CD4-positive, alpha-beta T cell (primary cell): ENCODE data around the gene CAB39L. TPM values are rescaled to one million over a fixed set of nuclear protein-coding genes. Genes with fewer than 3 reads are reported as not detected.

Experiments used
- ATAC-seq: fragments of 200-7000 bp; cut with Tn5 transposase; one replicate; pipeline ENCODE4 v1.10.0; 2022; ENCODE audit warnings: mild to moderate bottlenecking; ENCODE audit not compliant: poor library complexity
- CTCF ChIA-PET: fragments of 350-600 bp; sonication (Branson Sonifier 250); formaldehyde crosslinking; loops from one replicate; lab custom pipeline; 2021; ENCODE audit warnings: antibody characterized with exemption, inconsistent platforms; lab: Charles Lee
- POLR2A ChIA-PET: fragments of 350-600 bp; sonication (Branson Sonifier 250); formaldehyde crosslinking; loops from one replicate; lab custom pipeline; 2021; ENCODE audit warnings: antibody characterized with exemption, inconsistent platforms; lab: Charles Lee
- DNase-seq, 14 experiments: peaks; one replicate each; pipeline ENCODE4 v3.0.0-alpha.2; 2013 to 2020; ENCODE audit warnings: mixed read lengths in 2 of 14
- H3K27ac ChIP-seq, 2 donors: one replicate each; pipeline versions ENCODE4 v1.5.1 to v1.7.0; 2013; ENCODE audit warnings: low read length in 2 of 2, low read depth in 1 of 2, mild to moderate bottlenecking in 1 of 2
- H3K27me3 ChIP-seq, 2 experiments: 1 replicate in 1 of 2; 2 replicates in 1 of 2; pipeline versions ENCODE4 v1.6.1 to v1.7.0; 2013; ENCODE audit warnings: low read length in 2 of 2, control low read depth in 1 of 2, mild to moderate bottlenecking in 1 of 2, moderate library complexity in 1 of 2; ENCODE audit not compliant: insufficient read depth in 2 of 2, control insufficient read depth in 1 of 2
- H3K36me3 ChIP-seq: one replicate; pipeline ENCODE4 v1.6.1; 2013; ENCODE audit warnings: low read length, control low read depth; ENCODE audit not compliant: insufficient read depth
- H3K4me1 ChIP-seq: one replicate; pipeline ENCODE4 v1.6.1; 2013; ENCODE audit warnings: low read length, control low read depth; ENCODE audit not compliant: insufficient read depth
- H3K4me3 ChIP-seq: one replicate; pipeline ENCODE4 v1.5.1; 2013; ENCODE audit warnings: mild to moderate bottlenecking, low read length, moderate library complexity
- H3K9me3 ChIP-seq, 2 experiments: 1 replicate in 1 of 2; 2 replicates in 1 of 2; pipeline versions ENCODE4 v1.6.1 to v1.7.0; 2013; ENCODE audit warnings: low read length in 2 of 2, mild to moderate bottlenecking in 2 of 2, control low read depth in 1 of 2, moderate library complexity in 1 of 2; ENCODE audit not compliant: control insufficient read depth in 1 of 2, insufficient read depth in 1 of 2
- H3K27ac Mint-ChIP-seq: one replicate; pipeline ENCODE4 v1.8.0; 2020; ENCODE audit warnings: mixed read lengths
- H3K27me3 Mint-ChIP-seq: one replicate; pipeline ENCODE4 v1.8.0; 2021; ENCODE audit warnings: mixed read lengths
- H3K36me3 Mint-ChIP-seq: one replicate; pipeline ENCODE4 v1.8.0; 2021; ENCODE audit warnings: low read depth, mixed read lengths
- H3K4me1 Mint-ChIP-seq: one replicate; pipeline ENCODE4 v1.8.0; 2021; ENCODE audit warnings: low read depth, mixed read lengths
- H3K4me3 Mint-ChIP-seq: one replicate; pipeline ENCODE4 v1.8.0; 2020; ENCODE audit warnings: mild to moderate bottlenecking, mixed read lengths
- H3K9me3 Mint-ChIP-seq: one replicate; pipeline ENCODE4 v1.8.0; 2020; ENCODE audit warnings: mixed read lengths
- intact Hi-C, 2 experiments: fragments of 100-400 bp; cut with DNase I in 1 of 2; cut with micrococcal nuclease in 1 of 2; formaldehyde crosslinking; loops; one replicate each; pipeline versions ENCODE4 v1.15.1 to v1.9.0; 2023 to 2025; cut with DNase I, micrococcal nuclease
- total RNA-seq, 174 experiments: library from RNA in 2 of 174; stranded (reverse) in 2 of 174; gene quantifications; one replicate each; pipeline ENCODE4 v1.2.3 and lab custom pipeline; 2021 to 2026
- TF ChIP-seq, protein P1 (sequence below): fragments of 200-600 bp; IDR thresholded peaks from one replicate; pipeline ENCODE4 v1.8.0; 2022; ENCODE audit warnings: antibody characterized with exemption, mild to moderate bottlenecking

Gene CAB39L
- total RNA-seq, 2 experiments from 2014 or later = 1.9 to 2.5 TPM

DNA sequence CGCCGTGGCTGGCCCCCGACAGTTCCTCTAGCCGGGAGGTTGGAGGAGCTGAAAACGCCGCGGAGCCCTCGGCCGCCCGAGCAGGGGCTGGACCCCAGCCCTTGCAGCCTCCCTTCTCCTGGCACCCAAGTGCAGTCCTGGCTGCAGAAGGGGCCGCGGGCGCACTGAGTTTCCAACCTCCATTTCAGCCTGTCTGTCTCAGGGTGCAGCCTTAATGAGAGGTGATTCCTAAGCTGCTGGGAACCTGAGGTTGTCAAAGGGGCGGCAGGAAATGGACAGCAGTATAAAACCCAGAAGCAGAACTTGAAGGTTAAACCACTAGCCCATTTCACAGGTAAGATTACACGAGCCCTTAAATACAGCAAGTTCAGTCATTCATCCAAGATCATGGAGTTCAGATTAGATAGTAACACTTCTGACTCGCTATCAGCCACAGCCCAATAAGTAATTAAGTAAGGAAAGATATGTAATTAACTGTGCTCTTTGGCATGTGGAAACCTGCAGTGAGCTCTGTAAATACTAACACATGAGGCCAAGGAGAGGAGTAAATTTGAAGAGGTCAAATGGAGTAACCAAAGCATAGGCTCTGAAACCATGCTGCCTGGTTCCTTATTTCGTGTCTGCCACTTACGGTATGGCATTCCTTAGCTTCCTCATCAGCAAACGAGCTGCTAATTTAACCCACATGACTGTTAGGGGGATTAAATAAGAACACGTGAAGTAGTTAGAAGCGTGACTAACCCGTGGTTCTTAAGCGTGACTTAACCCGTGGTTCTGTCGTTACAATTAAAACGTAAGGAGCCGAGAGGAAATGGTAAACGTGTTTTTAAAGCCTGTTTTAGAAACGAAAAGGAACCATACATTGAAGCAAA lies 896 bp upstream of the CAB39L start:
- Mint-ChIP-seq H3K27ac (peak overlapping the region; percentile 96), H3K4me3 (peak overlapping the region; percentile 97), H3K36me3 (peaks cover 17% of the 10 kb centered on the region), H3K9me3 (no peaks in the 10 kb centered on the region), H3K4me1 (peaks cover 56% of the 10 kb centered on the region), H3K27me3 (no peaks in the 10 kb centered on the region)
- CTCF ChIA-PET = interaction anchor here (0.6 to 1.8 kb wide), 7 partner anchors 10 to 1407 kb away, joined by 3 to 5 read pairs (median 3); partner anchors contain the start of genes MED4, NUDT15, PHF11 and SPRYD7
- DNase-seq (peak in 8 of 14 experiments; percentile 7 to 80 (median 30)), ATAC-seq (peak; percentile 2)
- intact Hi-C loops = loop anchor here (1.0 to 10.0 kb wide), 12 partner anchors 51 to 1442 kb away; partner anchors contain the start of genes KPNA3 (in 2 of the 2), EBPL (in 1 of the 2), FNDC3A (in 1 of the 2) and PHF11 (in 1 of the 2)
- POLR2A ChIA-PET = interaction anchor here (0.6 to 6.8 kb wide), 34 partner anchors 7 to 1282 kb away, joined by 3 to 169 read pairs (median 5); partner anchors contain the start of genes CDADC1, EBPL, FNDC3A and ITM2B
- peak overlapping the region; percentile 85 for H3K27ac ChIP-seq
- peaks cover 18% of the 10 kb centered on the region for H3K4me1 ChIP-seq
- no peaks in the 10 kb centered on the region for H3K36me3 ChIP-seq
- H3K27me3 ChIP-seq = no peaks in the 10 kb centered on the region
- H3K9me3 ChIP-seq = no peaks in the 10 kb centered on the region
- TF ChIP-seq, protein P1, sequence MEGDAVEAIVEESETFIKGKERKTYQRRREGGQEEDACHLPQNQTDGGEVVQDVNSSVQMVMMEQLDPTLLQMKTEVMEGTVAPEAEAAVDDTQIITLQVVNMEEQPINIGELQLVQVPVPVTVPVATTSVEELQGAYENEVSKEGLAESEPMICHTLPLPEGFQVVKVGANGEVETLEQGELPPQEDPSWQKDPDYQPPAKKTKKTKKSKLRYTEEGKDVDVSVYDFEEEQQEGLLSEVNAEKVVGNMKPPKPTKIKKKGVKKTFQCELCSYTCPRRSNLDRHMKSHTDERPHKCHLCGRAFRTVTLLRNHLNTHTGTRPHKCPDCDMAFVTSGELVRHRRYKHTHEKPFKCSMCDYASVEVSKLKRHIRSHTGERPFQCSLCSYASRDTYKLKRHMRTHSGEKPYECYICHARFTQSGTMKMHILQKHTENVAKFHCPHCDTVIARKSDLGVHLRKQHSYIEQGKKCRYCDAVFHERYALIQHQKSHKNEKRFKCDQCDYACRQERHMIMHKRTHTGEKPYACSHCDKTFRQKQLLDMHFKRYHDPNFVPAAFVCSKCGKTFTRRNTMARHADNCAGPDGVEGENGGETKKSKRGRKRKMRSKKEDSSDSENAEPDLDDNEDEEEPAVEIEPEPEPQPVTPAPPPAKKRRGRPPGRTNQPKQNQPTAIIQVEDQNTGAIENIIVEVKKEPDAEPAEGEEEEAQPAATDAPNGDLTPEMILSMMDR = no peak
- H3K4me3 ChIP-seq = peak overlapping the region; percentile 76

DNA sequence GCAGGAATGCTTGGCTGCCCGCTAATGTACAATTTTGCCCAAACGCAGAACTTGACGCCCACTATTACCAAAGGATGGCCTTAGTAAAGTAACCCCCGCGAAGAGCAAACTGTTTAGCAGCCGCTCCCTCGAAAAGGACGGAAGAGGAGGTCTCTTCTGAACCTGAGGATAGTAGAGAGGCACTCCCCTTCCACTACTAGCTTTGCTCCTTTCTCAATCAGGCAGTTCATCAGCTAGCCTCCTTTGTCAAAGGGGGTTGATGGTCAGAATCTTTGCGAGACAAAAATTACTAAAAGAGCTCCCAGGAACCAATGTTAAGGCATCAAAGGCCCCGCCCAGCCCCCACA lies 534 bp downstream of the CAB39L start:
- no peak for ATAC-seq
- Histone ChIP-seq H3K4me1 (peaks cover 18% of the 10 kb centered on the region), H3K27ac (peak overlapping the region; percentile 78 to 85), H3K27me3 (no peaks in the 10 kb centered on the region), H3K9me3 (no peaks in the 10 kb centered on the region), H3K4me3 (peak overlapping the region; percentile 76), H3K36me3 (no peaks in the 10 kb centered on the region)
- H3K4me1 Mint-ChIP-seq = peaks cover 42% of the 10 kb centered on the region
- ChIA-PET CTCF (interaction anchor here (0.6 to 1.7 kb wide), 7 partner anchors 10 to 350 kb away, joined by 3 to 5 read pairs (median 3); partner anchors contain the start of gene PHF11), POLR2A (interaction anchor here (0.7 to 6.8 kb wide), 26 partner anchors 9 to 1222 kb away, joined by 3 to 169 read pairs (median 8); partner anchors contain the start of genes CDADC1, EBPL, FNDC3A and KPNA3)
- peak overlapping the region; percentile 96 for H3K27ac Mint-ChIP-seq
- DNase-seq = peak in 3 of 14 experiments; percentile 1 to 58 (median 4)
- H3K36me3 Mint-ChIP-seq = peaks cover 17% of the 10 kb centered on the region
- intact Hi-C loops = loop anchor here (2.0 to 10.0 kb wide), 7 partner anchors 71 to 1441 kb away; partner anchors contain the start of genes EBPL (in 1 of the 2), FNDC3A (in 1 of the 2), KPNA3 (in 1 of the 2) and SUCLA2 (in 1 of the 2)
- no peaks in the 10 kb centered on the region for H3K9me3 Mint-ChIP-seq
- H3K4me3 Mint-ChIP-seq = peak overlapping the region; percentile 97
- TF ChIP-seq, protein P1 = no peak
- H3K27me3 Mint-ChIP-seq = no peaks in the 10 kb centered on the region

DNA sequence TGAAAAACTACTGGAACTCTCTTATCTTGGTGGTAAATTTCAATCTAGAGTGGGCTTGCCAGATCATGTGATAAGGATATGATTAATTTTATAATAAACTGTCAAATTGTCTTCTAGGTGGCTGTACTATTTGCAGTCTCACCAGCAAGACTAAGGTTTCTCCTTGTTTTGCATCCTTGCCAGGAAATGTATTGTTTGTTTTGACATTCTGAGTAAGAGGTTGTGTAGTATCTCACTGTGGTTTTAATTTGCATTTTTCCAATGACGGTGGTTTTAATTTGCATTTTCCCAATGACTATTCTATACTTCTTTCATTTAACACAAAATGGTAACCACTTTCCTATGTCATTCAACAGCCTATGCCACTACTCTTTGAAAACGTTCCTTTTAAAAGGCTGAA lies 2.0 kb downstream of the CAB39L start:
- no peaks in the 10 kb centered on the region for H3K9me3 ChIP-seq
- intact Hi-C loops = loop anchor here (2.0 to 10.0 kb wide), 7 partner anchors 70 to 1440 kb away; partner anchors contain the start of genes EBPL (in 1 of the 2), FNDC3A (in 1 of the 2), KPNA3 (in 1 of the 2) and SUCLA2 (in 1 of the 2)
- peaks cover 18% of the 10 kb centered on the region for H3K4me1 ChIP-seq
- no peak overlapping the region for H3K27ac ChIP-seq
- ATAC-seq (no peak), DNase-seq (no peak)
- no peaks in the 10 kb centered on the region for H3K9me3 Mint-ChIP-seq
- H3K4me3 Mint-ChIP-seq = no peak overlapping the region
- no peaks in the 10 kb centered on the region for H3K36me3 ChIP-seq
- no peaks in the 10 kb centered on the region for H3K27me3 Mint-ChIP-seq
- no peak overlapping the region for H3K27ac Mint-ChIP-seq
- no peak overlapping the region for H3K4me3 ChIP-seq
- CTCF ChIA-PET = no interaction called here
- POLR2A ChIA-PET = interaction anchor here (6.8 kb wide), 1 partner anchor 52 kb away, joined by 169 read pairs; the partner anchor contains the start of gene PHF11
- H3K4me1 Mint-ChIP-seq = peaks cover 28% of the 10 kb centered on the region
- TF ChIP-seq, protein P1 = no peak
- H3K27me3 ChIP-seq = no peaks in the 10 kb centered on the region
- peaks cover 17% of the 10 kb centered on the region for H3K36me3 Mint-ChIP-seq
